Mucosa of gallbladder (tissue), 1 donor: ENCODE measurements around the gene CHMP6. TPM values are rescaled to one million over a fixed set of nuclear protein-coding genes. Genes with fewer than 3 reads are reported as not detected.

Experiments used
- DNase-seq: peaks from one replicate; pipeline ENCODE4 v3.0.0-alpha.2; 2020; ENCODE audit warnings: low spot score
- total RNA-seq: library from RNA; stranded (reverse); gene quantifications from one replicate; pipeline ENCODE4 v1.2.1, GENCODE V29; 2021
- donor health status: DM: no; HTN: no; CAD: no.

CHMP6 gene
- 31.5 TPM for total RNA-seq

GRCh38 chr17:80991645-80992076, at the start of gene CHMP6:
Gene CHMP6, plus strand, starts transcription at chr17:80991841. Its CDS starts 78 bp downstream, at chr17:80991919.
- peak; percentile 63 for DNase-seq

GRCh38 chr17:80942423-80943345, 49.0 kb upstream of the CHMP6 start:
- DNase-seq: peak; percentile 87

- DNase-seq: no peak
These were observed 48.1 kb upstream of the CHMP6 start for GRCh38 chr17:80943346-80944145.

- DNase-seq: no peak
These were observed 47.3 kb upstream of the CHMP6 start for GRCh38 chr17:80944326-80944725.

DNA sequence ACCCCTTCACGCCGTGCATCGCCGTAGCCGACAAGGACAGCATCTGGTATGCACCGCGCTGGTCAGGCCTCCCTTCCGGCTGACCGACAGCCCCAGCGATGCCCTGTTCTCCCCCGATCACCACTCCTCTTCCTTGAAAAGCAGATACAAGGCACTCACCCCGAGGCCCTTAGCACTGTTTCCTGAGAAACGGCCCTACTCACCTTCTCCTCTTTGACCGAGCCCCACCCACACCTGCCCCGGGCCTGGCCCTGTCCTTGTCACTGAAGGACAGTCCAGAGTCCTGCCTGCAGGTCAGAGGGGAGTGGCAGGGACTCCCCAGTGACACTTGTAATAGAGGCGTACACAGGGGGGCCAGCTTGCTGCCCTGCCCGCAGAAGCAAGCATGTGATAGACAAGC, 45.9 kb upstream of the CHMP6 start:
- no peak for DNase-seq

DNA sequence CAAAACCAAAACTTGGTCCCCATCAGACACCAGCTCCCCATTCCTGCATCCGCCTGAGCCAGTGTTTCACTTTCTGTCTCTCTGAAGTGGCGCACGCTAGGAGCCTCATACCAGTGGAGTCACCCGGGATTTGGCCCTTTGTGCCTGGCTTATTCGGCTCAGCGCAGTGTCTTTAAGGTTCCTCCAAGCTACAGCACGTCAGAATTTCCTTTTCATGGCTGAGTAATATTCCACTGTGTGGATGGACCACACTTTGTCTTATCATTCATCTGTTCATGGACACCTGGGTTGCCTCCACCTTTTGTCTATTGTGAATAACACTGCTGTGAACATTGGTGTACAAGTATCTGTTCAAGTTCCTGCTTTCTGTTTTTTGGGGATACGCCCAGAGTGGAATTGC, 45.2 kb upstream of the CHMP6 start:
- DNase-seq: no peak

DNA sequence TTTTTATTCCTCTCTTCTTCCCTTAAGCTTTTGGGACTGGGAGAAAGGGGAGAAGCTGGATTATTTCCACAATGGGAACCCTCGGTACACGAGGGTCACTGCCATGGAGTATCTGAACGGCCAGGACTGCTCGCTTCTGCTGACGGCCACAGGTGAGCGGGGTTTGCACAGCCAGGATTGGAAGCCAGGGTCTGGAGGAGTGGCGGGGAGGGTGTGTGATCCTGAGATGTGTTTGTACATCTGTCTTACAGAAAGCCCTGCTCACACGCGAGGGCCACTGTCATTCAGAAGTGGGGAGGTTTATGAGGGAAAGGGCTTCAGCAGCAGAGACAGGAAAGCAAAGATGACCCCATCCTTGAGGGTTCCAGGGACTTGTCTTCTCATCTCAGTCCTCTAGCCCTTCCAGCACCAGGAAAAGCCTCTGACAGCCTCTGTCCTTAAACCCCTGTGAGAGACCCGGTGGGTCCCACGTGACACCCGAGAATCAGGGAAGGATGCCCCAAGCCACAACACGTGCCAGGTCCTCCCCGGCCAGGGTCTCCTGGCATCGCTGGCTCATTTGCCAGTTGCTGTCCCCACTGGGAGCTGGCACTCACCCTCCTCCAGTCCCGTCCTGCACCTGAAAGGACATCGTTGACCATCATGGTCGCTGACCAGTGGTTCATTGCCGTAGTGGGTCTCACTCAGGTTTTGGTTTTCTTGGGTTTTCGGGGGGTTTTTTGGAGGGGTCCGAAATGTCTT, 44.3 kb upstream of the CHMP6 start:
- DNase-seq: no peak

DNA sequence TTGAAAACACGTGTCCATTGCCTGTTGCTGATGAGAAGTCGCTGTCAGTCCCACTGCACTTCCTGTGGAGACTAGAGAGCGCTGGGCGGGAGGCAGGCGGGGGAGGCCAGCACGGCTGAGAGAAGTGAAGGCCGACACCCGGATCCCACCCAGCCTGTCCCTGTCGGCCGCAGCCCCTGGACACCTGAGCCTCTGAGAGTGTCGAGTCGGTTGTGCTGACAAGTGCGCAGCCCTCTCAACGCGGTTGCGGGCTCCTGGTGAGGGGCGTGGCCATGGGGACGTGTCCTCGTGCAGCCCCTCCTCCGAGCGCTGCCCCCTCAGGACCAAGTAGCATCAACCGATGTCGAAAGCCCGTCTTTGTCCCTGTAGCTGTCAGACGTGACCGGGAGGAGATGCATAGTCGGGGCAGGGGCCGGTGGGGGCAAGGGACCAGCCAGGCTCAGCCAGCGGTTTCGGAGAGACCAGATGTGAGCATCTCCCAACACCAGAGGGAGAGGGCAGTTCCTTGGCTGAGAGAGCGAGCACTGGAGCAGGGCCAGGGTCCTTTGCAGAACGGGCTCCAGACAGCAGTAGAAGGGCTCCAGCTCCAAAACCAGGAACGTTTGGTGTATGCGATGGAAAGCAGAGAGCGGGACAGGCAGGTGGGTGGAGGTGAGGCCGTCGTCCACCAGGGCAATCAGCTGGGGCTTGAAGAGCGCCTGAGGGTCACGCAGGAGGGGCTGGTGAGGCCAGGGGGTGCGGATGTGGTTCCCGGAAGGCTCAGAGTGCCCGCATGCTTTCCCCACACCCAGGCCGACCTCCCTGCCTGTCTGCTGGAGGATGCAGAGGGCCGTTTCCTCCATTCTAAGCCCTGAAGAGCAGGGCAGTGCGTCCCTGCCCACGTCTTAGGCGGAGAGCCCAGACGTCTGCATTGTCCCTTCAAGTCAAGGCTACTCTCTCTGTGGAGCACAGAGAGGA, 43.3 kb upstream of the CHMP6 start:
- no peak for DNase-seq

DNA sequence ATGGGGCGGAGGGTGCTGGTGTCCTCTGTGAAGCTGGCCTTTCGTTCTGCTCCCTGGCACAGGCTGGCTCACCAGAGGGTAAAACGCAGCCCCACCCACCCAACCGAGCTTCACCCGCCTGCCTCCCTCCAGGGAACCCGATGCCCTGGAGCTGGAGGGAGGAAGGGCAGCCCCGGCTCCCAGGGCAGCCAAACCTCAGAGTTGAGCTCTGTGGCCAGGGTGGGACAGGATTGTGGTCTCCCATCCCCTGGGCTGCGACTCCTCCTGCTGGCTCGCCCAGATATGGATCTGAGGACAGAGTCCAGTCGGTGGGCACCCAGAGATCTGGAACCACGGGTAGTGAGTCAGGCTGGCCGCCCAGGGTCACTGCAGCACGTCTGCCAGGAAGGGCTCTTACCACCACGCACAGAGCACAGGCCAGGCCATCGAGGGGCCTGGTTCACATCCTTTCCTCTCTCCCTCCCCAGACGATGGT, 42.6 kb upstream of the CHMP6 start:
- DNase-seq: no peak

GRCh38 chr17:80949451-80950421, 41.9 kb upstream of the CHMP6 start:
- no peak for DNase-seq

DNA sequence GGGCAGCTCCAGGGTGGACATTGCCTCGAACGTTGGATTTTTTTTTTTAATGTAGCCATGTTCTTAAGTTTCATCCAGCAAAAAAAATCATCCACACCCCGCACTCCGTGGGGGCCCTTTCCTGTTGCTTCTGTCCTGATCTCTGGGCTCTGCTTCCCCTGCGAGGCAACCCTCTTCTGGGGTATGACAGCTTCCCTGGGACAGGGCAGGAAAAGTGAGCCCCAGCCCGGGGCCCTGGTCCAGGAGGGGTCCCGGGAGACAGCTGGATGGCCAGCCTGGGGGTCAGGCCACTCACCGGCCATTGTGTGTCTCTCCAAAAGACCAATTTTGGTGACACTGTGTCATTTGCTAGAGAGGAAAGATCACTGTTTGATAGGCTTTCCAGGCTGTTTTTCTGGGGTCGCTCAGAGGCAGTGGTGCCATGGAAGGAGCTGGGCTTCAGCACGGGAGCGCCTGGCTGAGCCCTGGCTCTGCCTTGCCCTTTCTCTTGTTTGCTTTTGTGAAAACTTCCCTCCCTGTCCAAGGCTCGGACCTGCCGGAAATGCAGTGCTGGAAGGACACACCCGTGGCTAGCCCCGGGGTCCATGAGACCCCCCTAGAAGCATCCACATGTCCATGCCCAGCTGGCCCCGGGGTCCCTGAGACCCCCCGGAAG, 41.0 kb upstream of the CHMP6 start:
- DNase-seq: no peak

GRCh38 chr17:80951121-80952090, 40.2 kb upstream of the CHMP6 start:
- DNase-seq: no peak

GRCh38 chr17:80952291-80952690, 39.4 kb upstream of the CHMP6 start:
- no peak for DNase-seq

DNA sequence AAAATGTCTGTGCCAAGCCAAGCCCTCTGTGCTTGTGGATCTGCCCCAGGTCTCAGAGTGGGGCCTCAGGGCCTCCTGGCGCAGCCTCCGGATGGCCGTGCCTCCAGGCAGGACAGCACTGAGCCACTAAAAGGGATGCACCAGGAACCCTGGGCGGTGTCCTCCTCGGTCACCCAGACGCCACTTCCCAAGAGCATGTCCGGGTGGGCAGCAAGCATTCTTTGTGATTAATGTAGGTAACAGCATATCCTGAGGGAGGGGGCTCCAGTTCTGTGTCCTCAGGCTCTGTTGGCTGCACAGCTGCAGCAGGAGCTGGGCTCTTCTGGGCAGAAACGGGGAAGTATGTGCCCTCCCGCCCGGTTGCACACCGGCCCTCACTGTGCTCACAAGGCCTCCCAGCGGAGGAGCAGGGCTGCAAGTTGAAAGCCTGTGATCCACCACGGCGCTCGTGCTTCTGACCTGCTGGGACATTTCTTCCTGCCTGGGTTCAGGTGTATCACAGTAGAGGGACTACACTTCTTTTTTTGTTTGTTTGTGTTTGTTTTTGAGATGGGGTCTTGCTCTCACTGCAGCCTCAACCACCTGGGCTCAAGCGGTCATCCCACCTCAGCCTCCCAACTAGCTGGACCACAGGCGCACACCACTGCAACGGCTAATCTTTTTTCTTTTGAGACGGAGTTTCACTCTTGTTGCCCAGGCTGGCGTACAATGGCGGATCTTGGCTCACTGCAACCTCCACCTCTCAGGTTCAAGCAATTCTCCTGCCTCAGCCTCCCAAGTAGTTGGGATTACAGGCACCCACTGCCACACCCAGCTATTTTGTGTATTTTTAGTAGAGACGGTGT, 37.9 kb upstream of the CHMP6 start:
- DNase-seq: no peak

DNA sequence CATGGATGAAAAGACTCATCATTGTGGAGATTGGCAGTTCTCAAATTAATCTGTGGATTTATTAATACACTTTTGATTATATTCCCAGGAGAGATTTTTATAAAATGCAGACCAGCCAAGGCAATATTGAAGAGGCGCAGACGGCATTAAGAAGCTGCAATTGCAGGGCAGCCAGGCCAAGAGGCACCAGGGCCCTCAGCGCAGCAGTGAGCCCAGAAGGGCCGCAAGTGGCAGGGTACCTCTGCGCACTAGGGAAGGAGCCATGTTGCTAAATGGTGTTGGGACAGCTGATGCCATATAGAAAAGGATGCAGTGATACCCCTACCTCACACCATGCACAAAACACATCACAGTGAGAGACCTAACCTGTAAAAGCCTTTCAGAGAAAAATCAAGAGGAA, 36.6 kb upstream of the CHMP6 start:
- DNase-seq: no peak

GRCh38 chr17:80955671-80956280, 35.9 kb upstream of the CHMP6 start:
- DNase-seq: no peak
